RWPE1 (cell line): ENCODE measurements around the gene ZSCAN9.

Experiments
- CTCF ChIA-PET: fragments of 350-600 bp; sonication (Branson Sonifier 250); formaldehyde crosslinking; extraction: SDS; loops from one replicate; lab custom pipeline; 2021; lab: Yijun Ruan, JAX
- POLR2A ChIA-PET: fragments of 400-600 bp; formaldehyde crosslinking; extraction: SDS; loops from one replicate; lab custom pipeline; 2020; ENCODE audit warnings: antibody characterized with exemption; ENCODE audit not compliant: low non-redundant PET; lab: Yijun Ruan, JAX
- DNase-seq: peaks from one replicate; pipeline ENCODE4 v3.0.0; 2012; ENCODE audit warnings: low spot score
- H3K27ac ChIP-seq: fragments of 450-650 bp; 2 replicates; pipeline ENCODE4 v1.5.1; 2017
- CTCF ChIP-seq: fragments of 450-650 bp; conservative IDR thresholded peaks from 2 replicates; pipeline ENCODE4 v1.5.1; 2017; ENCODE audit warnings: low read depth, mild to moderate bottlenecking

Gene ZSCAN9

GRCh38 chr6:28205879-28206278 lies 19.2 kb upstream of the ZSCAN9 start:
- no peak for DNase-seq
- CTCF ChIA-PET, result no interaction called here
- TF ChIP-seq CTCF, result no peak
- POLR2A ChIA-PET, result no interaction called here
- no peak overlapping the region for H3K27ac ChIP-seq

- ChIA-PET POLR2A (no interaction called here), CTCF (no interaction called here)
- no peak for DNase-seq
- TF ChIP-seq CTCF, result no peak
- H3K27ac ChIP-seq, result no peak overlapping the region
Observed at GRCh38 chr6:28206527-28206926, 18.5 kb upstream of the ZSCAN9 start.

- no peak for TF ChIP-seq CTCF
Observed at GRCh38 chr6:28206928-28207509, 18.1 kb upstream of the ZSCAN9 start.

GRCh38 chr6:28207510-28208110 lies 17.5 kb upstream of the ZSCAN9 start:
- CTCF ChIA-PET, result interaction anchor here (0.6 kb wide), 1 partner anchor 607 kb away, joined by 4 read pairs; no protein-coding TSS in a partner anchor

More at GRCh38 chr6:28206928-28207509, 18.1 kb upstream of the ZSCAN9 start:
- ChIA-PET POLR2A (no interaction called here), CTCF (interaction anchor here (0.6 kb wide), 1 partner anchor 608 kb away, joined by 4 read pairs; no protein-coding TSS in a partner anchor)
- no peak for DNase-seq
- no peak overlapping the region for H3K27ac ChIP-seq

GRCh38 chr6:28208111-28208659 lies 16.9 kb upstream of the ZSCAN9 start:
- no peak overlapping the region for H3K27ac ChIP-seq
- POLR2A ChIA-PET, result no interaction called here
- no peak for TF ChIP-seq CTCF
- no peak for DNase-seq
- CTCF ChIA-PET, result no interaction called here

More at GRCh38 chr6:28207510-28208110, 17.5 kb upstream of the ZSCAN9 start:
- TF ChIP-seq CTCF, result no peak
- DNase-seq, result no peak
- POLR2A ChIA-PET, result no interaction called here
- H3K27ac ChIP-seq, result no peak overlapping the region

GRCh38 chr6:28209753-28210535 lies 15.1 kb upstream of the ZSCAN9 start:
- CTCF ChIA-PET, result interaction anchor here (0.6 kb wide), 1 partner anchor 91 kb away, joined by 4 read pairs; no protein-coding TSS in a partner anchor
- H3K27ac ChIP-seq, result no peak overlapping the region
- TF ChIP-seq CTCF, result no peak
- DNase-seq, result no peak
- POLR2A ChIA-PET, result no interaction called here
